Activated T-cell treated with anti-CD3 and anti-CD28 coated beads for 4 hours (primary cell): ENCODE results near the gene CLTCL1.
"Not testable (repeated sequence)": the region's sequence is repeated elsewhere in the genome, so short reads cannot be mapped to it uniquely, and the experiment has no call there.

Experiments used
- DNase-seq: peaks from one replicate; pipeline ENCODE4 v3.0.0-alpha.2; 2020

CLTCL1 gene

DNA sequence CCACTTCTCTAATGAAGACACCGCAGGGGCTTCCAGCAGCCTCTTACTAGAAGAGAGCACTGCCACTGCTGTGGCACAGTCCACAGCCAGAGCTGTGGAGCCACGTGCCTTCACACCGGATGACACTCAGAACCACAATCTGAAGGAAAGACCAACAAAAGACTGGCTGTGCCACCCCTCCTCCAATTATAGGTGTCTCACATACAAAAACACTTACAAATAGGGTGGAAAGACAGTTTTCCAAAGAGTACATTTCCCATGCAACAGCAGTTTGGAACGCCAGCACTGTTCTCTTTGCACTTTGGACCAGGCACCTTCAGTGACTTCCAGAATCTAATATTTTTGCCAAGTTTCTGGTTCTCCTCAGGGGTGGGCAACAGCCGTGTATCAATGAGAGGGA lies 74.9 kb downstream of the CLTCL1 start:
- no peak for DNase-seq

DNA sequence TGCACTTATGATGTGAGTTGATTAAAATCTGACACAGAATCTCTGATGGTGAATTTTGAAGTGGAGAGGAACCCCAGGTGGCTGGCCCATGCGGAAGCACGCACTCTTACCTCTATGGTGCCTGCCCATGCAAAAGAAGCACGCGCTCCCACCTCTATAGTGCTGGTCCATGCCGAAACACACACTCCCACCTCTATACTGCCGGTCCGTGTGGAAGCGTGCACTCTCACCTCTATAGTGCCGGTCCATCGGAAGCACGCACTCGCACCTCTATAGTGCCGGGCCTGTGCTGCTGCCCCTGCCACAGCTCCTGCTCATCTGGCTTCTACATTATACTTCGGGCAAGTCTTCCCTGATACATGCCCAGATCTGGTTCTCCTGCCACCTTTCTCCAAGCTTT lies 76.2 kb downstream of the CLTCL1 start:
- no peak for DNase-seq

DNA sequence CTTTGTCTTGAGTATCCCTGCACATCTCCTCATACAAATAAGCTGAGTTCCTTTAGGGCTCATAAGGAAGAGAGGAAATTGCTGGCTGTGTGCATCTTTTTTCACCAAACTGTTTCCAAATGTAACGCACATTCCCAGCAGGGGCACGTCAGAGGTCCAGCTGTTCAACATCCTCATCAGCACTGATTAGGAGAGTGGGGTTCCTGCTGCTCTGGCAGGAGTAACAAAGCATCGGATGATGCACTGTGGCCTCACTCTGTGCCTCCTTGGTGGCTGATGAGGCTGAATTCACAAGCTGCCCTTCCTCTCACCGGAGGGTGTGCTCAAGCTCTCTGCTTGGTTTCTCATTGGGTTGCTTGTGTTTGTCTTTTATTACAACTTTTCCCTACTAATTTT lies 77.4 kb downstream of the CLTCL1 start:
- DNase-seq, result no peak

DNA sequence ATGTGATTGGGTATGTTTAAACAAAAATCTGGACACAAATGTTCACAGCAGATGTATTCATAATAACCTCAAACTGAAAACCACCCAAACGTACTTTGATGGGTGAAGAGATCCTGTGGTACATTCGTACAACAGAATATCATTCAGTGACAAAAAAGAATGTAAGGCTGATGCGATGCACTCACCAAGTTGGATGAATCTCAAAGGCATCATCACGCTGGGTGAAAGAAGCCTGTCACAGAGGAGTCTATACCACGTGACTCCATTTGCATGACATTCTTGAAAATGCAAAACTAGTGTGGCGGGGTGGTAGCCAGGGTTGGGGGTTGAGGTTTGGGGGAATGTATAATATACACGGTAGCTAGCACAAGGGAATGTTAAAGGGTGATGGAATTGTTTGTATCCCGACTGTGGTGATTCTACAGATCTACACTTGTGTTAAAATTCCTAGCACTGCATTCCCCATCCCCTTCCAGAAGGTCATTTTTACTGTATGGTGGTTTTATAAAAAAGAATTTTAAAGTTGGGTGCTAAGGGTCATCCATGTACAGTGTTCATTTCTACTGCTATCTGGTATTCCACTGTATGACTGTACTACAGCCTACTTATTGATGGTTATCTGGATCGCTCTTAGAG lies 78.0 kb downstream of the CLTCL1 start:
- DNase-seq, result no peak

DNA sequence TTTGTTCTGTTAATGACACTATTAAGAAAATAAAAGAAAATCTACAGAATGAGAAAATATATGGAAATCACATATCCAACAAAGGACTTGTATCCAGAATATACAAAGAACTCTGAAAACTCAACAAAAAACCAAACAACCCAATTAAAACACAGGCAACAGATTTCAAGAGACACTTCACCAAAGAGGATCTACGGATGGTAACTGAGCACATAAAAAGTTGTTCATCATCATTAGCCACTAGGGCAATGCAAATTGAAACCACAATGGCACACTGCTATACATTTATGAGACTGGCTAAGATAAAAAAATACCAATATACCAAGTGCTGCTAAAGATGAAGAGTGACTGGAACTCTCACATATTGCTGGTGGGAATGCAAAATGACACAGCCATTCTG lies 78.5 kb downstream of the CLTCL1 start:
- no peak for DNase-seq

DNA sequence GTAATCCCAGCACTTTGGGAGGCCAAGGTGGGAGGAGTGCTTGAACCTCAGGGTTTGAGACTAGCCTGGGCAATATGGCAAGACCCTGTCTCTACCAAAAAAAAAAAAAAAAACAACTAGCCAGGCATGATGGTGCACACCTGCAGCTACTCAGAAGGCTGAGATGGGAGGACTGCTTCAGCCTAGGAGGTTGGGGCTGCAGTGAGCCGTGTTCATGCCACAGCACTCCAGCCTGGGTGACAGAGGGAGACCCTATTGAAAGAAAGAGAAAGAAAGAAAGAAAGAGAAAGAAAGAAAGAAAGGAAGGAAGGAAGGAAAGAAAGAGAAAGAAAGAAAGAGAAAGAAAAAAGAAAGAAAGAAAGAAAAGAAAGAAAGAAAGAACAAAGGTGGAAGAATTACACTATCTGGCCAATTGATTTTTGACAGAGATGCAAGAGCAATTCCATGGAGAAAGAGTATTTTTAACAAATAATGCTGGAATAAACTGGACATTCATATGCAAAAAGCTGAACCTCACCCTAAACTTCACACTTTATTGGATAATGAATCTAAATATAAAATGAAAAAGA lies 79.1 kb downstream of the CLTCL1 start:
- no peak for DNase-seq

DNA sequence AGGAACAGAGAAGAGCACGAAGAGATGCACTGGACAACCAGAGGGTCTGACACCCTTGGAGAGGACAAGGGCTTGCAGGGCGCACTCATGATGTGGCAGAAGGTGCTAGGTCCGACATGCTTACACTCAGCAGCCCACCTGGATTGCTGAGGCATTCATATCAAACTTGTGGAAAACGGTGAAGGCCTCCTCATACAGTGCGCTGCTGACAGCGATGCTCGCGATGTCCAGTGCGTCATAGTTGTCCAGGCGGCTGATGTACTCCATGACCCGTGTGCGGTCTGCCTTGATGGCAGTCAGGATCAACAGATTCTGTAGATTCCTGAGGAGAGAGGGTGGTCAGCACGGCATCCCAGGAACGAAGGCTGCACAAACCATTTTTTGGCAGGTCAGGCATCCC lies 81.3 kb downstream of the CLTCL1 start:
- DNase-seq, result no peak

DNA sequence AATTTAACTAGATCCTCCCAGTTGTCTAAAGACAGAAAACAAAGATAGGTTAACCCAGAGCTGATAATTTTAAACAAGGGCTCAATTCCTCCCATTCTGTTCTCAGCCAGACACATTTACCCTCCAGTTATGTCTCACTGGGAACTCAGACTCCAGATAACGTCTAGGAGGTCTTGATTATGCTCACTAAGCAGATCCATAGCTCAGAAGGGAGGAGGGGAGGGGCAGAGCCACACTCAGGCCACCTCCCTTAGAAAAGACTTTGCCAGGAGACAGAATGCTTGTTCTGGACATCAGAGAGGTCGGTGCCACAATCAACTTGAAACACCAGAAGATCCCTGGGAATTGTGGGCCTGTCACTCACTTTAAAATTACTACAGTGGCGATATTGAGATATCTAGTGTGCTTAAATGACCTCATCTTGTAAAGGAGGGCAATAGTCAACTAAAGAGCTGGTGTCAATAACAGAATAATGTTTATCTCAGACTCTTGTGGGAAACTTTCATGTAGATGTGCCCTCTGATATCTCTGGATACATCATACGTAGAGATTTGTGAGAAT lies 83.2 kb downstream of the CLTCL1 start:
- DNase-seq, result no peak

DNA sequence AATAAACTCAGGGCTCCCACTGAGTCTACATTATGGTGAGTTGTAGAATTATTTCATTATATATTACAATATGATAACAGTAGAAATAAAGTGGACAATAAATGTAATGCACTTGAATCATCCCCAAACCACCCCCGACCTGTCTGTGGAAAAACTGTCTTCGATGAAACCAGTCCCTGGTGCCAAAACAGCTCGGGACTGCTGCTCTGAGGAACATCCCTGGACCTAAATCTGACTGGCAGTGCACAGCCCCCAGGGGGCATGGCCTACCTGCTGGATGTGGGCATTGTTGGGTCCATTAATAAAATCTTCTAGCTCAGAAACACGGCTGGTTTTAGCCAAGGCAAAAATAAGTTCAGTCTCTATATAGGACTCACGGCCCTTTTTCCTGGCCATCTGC lies 83.6 kb downstream of the CLTCL1 start:
- DNase-seq, result no peak

DNA sequence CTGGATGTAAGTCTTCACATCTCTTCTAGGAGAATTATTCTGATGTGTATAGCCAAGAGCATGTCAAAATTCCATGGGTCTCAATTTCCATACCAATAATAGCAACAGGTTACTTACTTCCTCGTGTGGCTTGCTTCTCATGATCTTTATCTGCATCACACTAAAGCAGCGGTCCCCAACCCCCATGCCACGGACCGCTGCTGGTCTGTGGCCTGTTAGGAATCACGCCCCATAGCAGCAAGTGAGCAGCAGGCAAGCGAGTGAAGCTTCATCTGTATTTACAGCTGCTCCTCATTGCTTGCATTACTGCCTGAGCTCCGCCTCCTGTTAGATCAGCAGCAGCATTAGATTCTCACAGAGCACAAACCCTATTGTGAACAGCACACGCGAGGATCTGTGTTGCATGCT lies 84.1 kb downstream of the CLTCL1 start:
- no peak for DNase-seq

DNA sequence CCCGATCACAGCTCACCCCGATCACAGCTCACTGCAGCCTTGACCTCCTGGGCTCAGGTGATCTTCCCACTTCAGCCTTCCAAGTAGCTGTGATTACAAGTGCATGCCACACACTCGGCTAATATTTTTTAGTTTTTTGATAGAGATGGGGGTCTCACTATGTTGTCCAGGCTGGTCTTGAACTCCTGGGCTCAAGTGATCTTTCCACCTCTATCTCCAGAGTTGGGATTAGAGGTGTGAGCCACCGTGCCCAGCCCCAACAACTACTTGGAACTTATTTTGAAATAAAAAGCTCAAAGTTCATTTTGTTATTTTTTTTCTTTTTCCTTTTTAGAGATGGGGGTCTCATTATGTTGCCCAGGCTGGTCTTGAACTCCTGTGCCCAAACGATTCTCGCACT lies 85.2 kb downstream of the CLTCL1 start:
- no peak for DNase-seq

DNA sequence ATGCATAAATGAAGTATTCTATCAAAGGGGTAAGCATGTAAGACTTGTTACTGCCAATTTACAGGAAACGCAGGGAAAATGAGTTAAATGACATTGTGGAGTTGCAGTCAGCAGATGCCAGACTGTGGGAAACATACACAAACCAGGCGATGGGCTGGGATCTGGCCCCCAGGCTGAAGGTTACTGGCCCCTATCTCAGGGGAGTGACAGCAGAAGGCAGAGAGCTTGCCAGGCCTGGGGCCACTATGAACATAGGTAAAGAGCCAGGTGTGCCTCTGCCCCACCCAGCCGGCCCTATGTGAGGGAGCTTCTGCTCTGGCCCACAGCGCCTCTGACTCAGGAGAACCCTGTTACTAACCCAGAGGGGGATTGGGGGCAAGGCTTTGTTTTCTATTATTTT lies 86.9 kb downstream of the CLTCL1 start:
- DNase-seq, result no peak

DNA sequence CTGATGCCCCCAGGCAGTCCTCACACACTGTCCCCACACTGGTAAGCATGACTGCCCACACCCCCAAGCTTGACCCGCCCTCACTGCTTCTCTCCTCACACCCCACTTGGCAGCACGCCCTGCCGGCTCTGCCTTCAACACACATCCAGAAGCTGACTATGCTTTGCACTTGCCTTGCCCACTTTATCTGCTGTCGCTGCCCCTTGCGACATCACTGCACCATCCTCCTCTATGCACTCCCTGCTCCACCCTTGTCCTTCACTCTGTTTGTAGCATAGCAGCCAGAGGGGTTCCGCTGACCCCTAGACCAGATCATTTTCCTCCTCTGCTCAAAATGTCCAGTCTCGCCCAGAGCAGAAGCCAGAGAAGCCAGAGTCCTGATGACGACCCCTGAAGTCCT lies 87.7 kb downstream of the CLTCL1 start:
- DNase-seq, result no peak

DNA sequence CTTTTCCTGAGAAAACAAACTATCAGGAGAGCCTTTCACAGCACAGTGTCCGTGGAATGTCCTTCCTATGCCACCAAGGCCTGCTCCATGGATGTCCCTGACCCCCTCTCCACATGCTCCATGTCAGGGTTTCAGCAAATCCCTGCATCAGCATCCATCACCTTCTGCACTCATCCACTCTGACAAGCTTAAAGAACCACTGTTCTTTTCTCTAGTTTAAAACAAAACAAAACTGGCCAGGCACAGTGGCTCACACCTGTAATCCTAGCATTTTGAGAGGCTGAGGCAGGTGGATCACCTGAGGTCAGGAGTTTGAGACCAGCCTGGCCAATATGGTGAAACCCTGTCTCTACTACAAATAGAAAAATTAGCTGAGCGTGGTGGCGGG lies 88.7 kb downstream of the CLTCL1 start:
- DNase-seq, result not testable (repeated sequence)

DNA sequence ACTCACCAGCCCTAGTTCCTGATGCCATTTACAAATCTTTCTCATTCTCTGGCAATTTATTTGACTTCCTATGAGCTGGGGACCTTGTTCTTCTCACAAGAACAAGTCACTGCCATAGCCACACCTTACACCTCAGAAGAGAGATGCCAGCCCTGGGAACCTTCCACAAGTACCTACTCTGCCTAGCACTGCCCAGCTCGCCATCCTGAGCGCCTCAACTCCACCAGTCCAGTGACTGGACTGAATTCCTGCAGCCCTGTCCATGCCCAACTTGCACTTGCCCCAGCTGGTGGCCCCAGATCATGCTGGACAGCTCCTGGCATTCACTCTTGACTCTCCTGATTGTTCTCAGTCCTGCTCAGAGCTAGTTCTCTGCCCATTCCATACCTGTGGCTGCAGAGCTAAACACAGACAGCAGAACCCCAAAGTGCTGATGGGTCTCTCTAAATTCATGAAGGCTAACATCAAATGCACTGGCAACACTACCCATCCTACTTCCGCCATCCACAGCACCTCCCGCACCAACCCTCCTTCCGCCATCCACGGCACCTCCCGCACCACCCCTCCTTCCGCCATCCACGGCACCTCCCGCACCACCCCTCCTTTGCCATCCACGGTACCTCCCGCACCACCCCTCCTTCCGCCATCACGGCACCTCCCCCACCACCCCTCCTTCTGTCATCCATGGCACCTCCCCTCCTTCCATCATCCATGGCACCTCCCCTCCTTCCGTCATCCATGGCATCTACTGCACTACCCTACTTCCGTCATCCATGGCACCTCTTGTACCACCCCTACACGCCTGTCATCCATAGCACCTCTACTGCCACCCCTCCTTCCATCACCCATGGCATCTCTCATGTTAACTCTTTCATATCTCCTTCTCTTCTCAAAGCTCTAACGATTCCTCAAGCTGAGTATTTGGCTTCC lies 89.4 kb downstream of the CLTCL1 start:
- DNase-seq, result no peak

DNA sequence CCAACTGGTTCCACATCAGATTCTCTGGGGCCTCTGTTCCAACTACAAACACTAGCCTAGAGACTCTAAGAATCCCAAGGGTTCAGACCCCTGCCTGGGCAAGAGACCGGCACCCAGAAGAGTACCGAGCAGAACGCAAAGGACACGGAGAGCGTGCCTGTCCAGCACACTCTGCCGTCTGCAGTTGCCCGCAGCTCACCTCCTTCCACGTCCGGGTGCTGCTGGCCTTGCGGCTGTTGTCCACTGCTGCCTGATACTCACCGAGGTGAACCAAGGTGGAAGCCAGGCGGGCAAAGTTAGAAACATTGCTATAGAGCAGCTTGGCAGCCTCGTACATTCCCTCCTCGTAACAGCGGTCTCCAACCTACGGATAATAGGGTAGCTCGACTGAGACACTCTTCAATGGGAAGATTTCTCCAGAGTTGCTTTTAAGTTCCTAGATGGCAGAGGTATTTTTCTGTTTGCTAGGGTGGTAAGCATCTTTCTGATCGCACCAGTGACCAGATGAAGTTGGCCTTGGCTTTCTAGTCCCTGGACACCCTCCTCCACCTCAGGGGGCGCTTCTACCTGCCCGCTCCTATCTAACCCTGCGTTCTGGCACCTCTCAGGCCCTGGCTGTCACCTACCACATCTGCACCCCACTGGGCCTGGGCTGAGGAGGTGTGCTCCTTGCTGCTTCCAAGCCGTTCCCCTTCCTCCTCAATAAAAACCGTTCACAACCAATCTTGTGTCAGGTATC lies 90.2 kb downstream of the CLTCL1 start:
- no peak for DNase-seq

DNA sequence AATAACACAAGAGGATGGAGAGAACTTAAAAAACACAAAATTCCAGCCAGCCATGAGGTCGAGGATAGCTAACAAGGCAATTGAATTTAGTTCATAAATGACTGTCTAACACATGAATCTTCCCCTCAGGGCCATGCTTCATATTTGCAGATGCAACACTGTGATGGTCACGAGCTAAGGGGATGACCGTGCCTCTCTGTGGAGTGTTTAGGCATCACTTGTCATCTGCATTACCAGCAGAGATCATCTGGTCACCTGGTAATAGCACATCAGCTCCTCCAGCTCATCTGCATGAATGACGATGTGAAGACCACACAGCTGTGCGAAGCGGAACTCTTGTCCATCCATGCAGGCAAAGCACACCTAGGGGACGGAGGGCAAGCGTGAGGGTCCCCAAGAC lies 92.0 kb downstream of the CLTCL1 start:
- no peak for DNase-seq

DNA sequence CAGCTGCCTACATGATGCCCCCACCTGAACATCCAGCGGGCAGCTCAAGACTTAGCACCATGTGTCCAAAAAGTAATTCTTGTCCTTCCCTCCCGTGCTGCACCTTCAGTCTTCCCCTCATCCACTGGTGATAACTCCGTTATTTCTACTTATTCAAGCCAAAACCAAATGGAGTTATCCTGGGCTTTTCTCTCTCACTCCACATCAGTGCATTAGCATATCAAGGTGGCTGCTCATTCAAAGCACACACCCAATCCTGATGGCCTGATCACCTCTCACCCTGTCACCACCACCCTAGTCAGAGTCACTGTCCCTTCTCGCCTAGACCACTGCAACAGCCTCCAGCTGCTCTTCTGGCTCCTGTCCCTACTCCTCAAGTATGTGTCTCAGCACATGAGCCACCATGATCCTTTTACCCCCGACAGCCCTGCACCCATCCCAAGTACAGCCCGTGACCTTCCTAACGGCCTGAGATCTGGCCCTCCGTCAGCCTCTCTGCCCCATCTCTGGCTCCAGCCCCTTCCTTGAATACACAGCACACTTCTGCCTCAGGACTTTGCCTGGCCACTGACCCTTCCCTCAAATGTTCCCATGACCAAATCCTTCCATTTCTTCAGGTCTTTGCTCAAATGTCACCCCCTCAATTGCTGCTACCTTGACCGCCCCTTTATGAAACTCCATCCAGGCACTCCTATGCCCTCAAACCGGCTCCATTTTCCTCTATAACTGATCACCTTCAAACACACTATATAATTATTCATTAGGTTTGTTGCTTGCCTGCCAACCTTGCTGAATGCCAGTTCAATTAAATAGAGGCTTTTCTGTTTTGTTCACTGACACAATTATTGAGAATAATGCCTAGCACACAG lies 93.3 kb downstream of the CLTCL1 start:
- no peak for DNase-seq

DNA sequence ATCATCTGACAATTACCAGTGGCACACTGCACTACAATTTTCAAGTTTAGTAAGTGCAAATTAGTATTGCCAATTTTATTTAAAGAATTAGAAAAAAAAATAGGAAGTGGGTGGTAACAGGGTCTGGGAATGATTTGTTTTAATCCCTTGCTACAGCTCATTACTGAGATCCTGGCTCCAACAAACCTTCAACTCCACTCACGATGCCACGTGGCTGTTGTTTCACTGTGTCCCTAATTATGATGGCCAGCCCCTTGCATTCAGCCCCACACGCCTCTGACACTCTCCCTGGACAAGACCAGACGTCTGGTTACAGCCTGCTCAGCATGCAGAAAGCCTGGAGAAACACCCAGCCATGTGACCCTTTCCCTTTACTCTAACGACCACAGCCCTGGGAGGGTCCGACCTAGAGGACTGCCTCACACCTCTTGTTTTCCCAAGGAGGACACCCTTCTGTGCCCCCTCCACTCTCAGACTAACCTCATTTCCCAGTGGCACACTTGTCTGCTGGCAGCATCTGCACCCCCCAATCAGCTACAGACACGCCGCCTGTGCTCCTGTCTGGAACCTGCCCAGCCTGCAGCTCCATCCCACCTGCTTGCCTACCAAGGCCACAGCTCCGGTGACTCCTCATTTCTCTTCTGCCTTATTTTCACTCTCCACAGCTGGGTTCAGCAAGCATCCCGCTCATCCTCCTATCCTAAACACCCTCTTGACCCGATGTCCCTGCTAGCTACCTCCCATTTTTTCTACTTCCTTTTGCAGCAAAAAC lies 94.5 kb downstream of the CLTCL1 start:
- no peak for DNase-seq

DNA sequence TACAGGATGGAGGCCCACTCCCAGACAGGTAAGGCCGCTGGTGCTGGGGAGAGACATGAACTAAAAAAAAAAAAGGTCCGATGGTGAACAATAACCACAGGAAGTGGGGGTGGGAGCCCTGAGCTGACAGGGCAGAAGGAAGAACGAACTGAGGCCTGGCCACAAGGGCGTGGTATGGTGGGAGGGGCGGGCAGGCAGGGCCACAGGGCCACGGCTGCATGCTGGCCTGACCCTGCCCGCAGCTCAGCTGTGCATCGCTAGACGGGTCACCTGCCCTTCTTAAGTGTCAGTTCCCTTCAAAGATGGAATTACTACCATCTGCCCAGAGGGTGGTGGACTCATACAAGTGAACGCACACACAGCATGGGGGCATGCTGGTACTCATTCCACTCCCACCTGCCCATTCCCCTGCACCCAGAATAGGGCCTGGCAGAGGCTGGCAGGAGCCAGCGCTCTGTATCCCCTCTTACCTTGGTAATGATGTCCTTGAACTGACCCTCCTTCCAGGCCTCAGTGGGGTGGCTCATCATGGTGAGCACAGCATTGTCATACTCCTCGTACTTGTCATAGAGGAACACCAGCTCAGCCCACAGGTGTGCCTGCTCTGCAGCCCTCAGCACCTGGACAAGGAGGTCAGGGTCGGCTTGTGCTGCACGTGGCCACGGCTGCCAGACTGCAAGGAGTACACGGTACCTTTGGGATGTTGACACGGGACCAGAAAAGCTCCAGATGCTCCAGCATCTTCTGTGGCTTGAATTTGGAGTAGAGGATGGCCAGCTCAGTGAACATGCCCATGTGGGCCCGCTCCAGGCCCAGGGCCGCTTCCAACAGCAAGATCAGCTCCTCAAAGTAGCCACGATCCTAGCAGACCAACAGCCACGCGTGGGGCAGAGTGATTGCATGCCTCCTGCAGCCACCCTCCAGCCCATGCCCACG lies 95.5 kb downstream of the CLTCL1 start:
- DNase-seq, result no peak
